Lower leg skin (tissue), 4 donors: ENCODE data around the gene A4GALT. TPM values are rescaled to one million over a fixed set of nuclear protein-coding genes. Genes with fewer than 3 reads are reported as not detected.

ENCODE experiments used
- total RNA-seq, 4 donors: library from RNA; depleted of rRNA; stranded (reverse); fragments of >200 nt; gene quantifications; one replicate each; pipeline ENCODE4 v1.1.0, GENCODE V29; 2016

Gene A4GALT
- total RNA-seq, 4 donors from 2014 or later, result 4.5 to 20.1 (median 10.9) TPM

Other genes with a start within 250 kb of the A4GALT start
- gene RRP7A, start 201.1 kb downstream of the A4GALT start, total RNA-seq, result 10 to 100 TPM; 14.4 to 35.2 (median 27.1) TPM
- 10 to 100 TPM; 13.1 to 39.5 (median 18.2) TPM for gene SERHL2, start 166.9 kb downstream of the A4GALT start, total RNA-seq
- 10 to 100 TPM; 29.6 to 41.8 (median 40.8) TPM for gene POLDIP3, start 106.0 kb downstream of the A4GALT start, total RNA-seq
- gene ATP5MGL, start 80.3 kb downstream of the A4GALT start, total RNA-seq, result under 1 TPM in 1 of 4 donors, not detected in 3; 0.94 TPM
- gene CYB5R3, start 71.5 kb downstream of the A4GALT start, total RNA-seq, result 100 to 1,000 TPM; 122 to 182 (median 152) TPM
- 10 to 100 TPM; 22.9 to 47.2 (median 31.2) TPM for gene ARFGAP3, start 136.4 kb upstream of the A4GALT start, total RNA-seq